Psoas muscle (tissue), 8 donors: Measurements from ENCODE around the gene PHACTR2. TPM values are rescaled to one million over a fixed set of nuclear protein-coding genes. Genes with fewer than 3 reads are reported as not detected.

Source experiments
- ATAC-seq, 4 donors: fragments of 200-7000 bp; cut with Tn5 transposase; one replicate each; pipeline ENCODE4 v1.9.1; 2020; ENCODE audit warnings: moderate library complexity in 3 of 4, mild to moderate bottlenecking in 2 of 4
- DNase-seq, 2 donors: peaks; one replicate each; pipeline ENCODE4 v3.0.0-alpha.2; 2020
- H3K27ac ChIP-seq: fragments of 200-600 bp; one replicate; pipeline ENCODE4 v1.8.0; 2022
- H3K27me3 ChIP-seq, 3 donors: fragments of 200-600 bp in 1 of 3; one replicate each; pipeline versions ENCODE4 v1.6.1 to v1.8.0; 2013 to 2022; ENCODE audit warnings: low read length in 2 of 3, mild to moderate bottlenecking in 2 of 3, moderate library complexity in 1 of 3; ENCODE audit not compliant: insufficient read depth in 3 of 3
- H3K36me3 ChIP-seq, 2 donors: fragments of 200-600 bp in 1 of 2; one replicate each; pipeline versions ENCODE4 v1.6.1 to v1.8.0; 2013 to 2022; ENCODE audit warnings: low read depth in 1 of 2, mild to moderate bottlenecking in 1 of 2, moderate library complexity in 1 of 2; ENCODE audit not compliant: insufficient read depth in 1 of 2
- H3K4me1 ChIP-seq: fragments of 200-600 bp; one replicate; pipeline ENCODE4 v1.8.0; 2022
- H3K4me3 ChIP-seq: fragments of 200-600 bp; one replicate; pipeline ENCODE4 v1.8.0; 2022; ENCODE audit warnings: mild to moderate bottlenecking
- H3K9me3 ChIP-seq: fragments of 200-600 bp; one replicate; pipeline ENCODE4 v1.8.0; 2022
- CTCF ChIP-seq: fragments of 200-600 bp; IDR thresholded peaks from one replicate; pipeline ENCODE4 v1.8.0; 2022; ENCODE audit warnings: antibody characterized with exemption
- WGBS, 3 donors: extraction: QIAGEN DNeasy Blood & Tissue Kit; methylation state at CpG; one replicate each; pipeline versions ENCODE4 v1.1.6 to v1.1.7; 2013; 5-methylcytosine and 5-hydroxymethylcytosine counted together
- intact Hi-C, 2 donors: fragments of 100-400 bp; cut with DNase I; formaldehyde crosslinking; loops; one replicate each; pipeline versions ENCODE4 v1.11.0 to v1.14.2; 2022
- polyA plus RNA-seq, 3 donors: library from polyadenylated mRNA; stranded (reverse); fragments of 200-250 nt; gene quantifications; one replicate each; pipeline ENCODE4 v1.2.3, GENCODE V29; 2013
- total RNA-seq, 4 donors: library from RNA; stranded (reverse); fragmentation: NEBNext Ultra II Directional in 2 of 4; extraction: Animal tissue kit (Norgen Biotek cat#: 25700) in 2 of 4; gene quantifications; one replicate each; pipeline versions ENCODE4 v1.2.1 to v1.2.4, GENCODE V29; 2021 to 2023
- donor health status: healthy with polysubstance abuse.
- donor health status: DM: no; HTN: no; CAD: no; lungs with moderate emphysema.
- donor health status: Bipolar disorder and iron deficiency.
- donor health status: healthy.
- donor health status: DM: yes; HTN: yes; CAD: no.
- donor health status: DM: no; HTN: no; CAD: no.
- donor health status: DM: no; HTN: no; CAD: no.
- donor health status: DM: yes; HTN: yes; CAD: no.

The PHACTR2 gene
- total and polyA plus RNA-seq, 7 donors: 3.4 to 48.8 (median 30.0) TPM

- H3K4me1 ChIP-seq: peaks cover 55% of the 10 kb centered on the region
- no peaks in the 10 kb centered on the region for H3K9me3 ChIP-seq
- H3K36me3 ChIP-seq: no peaks in the 10 kb centered on the region
- WGBS, 3 donors: 76 to 83% (median 77%) methylated on average over 8 of the region's 8 CpGs
- H3K27ac ChIP-seq: no peak overlapping the region
- H3K4me3 ChIP-seq: no peak overlapping the region
- no peak for TF ChIP-seq CTCF
- no peak for DNase-seq
- ATAC-seq: no peak
- no peaks in the 10 kb centered on the region for H3K27me3 ChIP-seq
- intact Hi-C loops: loop anchor here in 1 of 2 donors (5.0 kb wide), 1 partner anchor 33 kb away; no protein-coding TSS in a partner anchor
Measured at GRCh38 chr6:143698759-143699429, 21.1 kb downstream of the PHACTR2 start.

GRCh38 chr6:143699430-143699825 is 21.7 kb downstream of the PHACTR2 start:
- Histone ChIP-seq H3K4me3 (no peak overlapping the region), H3K27ac (no peak overlapping the region), H3K27me3 (no peaks in the 10 kb centered on the region), H3K9me3 (no peaks in the 10 kb centered on the region), H3K4me1 (peaks cover 55% of the 10 kb centered on the region), H3K36me3 (no peaks in the 10 kb centered on the region)
- no peak for DNase-seq
- no peak for TF ChIP-seq CTCF
- no peak for ATAC-seq
- 45 to 58% (median 52%) methylated on average over 3 of the region's 3 CpGs for WGBS, 3 donors
- intact Hi-C loops: loop anchor here in 1 of 2 donors (5.0 kb wide), 1 partner anchor 33 kb away; no protein-coding TSS in a partner anchor

GRCh38 chr6:143700684-143701348 is 23.1 kb downstream of the PHACTR2 start:
- TF ChIP-seq CTCF: no peak
- peak overlapping the region; percentile 10 for H3K27ac ChIP-seq
- H3K27me3 ChIP-seq: no peaks in the 10 kb centered on the region
- no peaks in the 10 kb centered on the region for H3K9me3 ChIP-seq
- H3K36me3 ChIP-seq: no peaks in the 10 kb centered on the region
- 28 to 40% (median 32%) methylated on average over 8 of the region's 8 CpGs for WGBS, 3 donors
- peaks cover 44% of the 10 kb centered on the region for H3K4me1 ChIP-seq
- DNase-seq (no peak), ATAC-seq (peak in 2 of 4 donors; percentile 34 to 60)
- H3K4me3 ChIP-seq: no peak overlapping the region
- intact Hi-C loops: no loop called here

GRCh38 chr6:143701349-143702234 is 23.8 kb downstream of the PHACTR2 start:
- H3K4me3 ChIP-seq: no peak overlapping the region
- 61 to 70% (median 70%) methylated on average over 6 of the region's 6 CpGs for WGBS, 3 donors
- TF ChIP-seq CTCF: no peak
- peaks cover 39% of the 10 kb centered on the region for H3K4me1 ChIP-seq
- H3K9me3 ChIP-seq: no peaks in the 10 kb centered on the region
- ATAC-seq: peak in 1 of 4 donors; percentile 64
- no peaks in the 10 kb centered on the region for H3K36me3 ChIP-seq
- intact Hi-C loops: no loop called here
- H3K27me3 ChIP-seq: no peaks in the 10 kb centered on the region
- no peak for DNase-seq
- H3K27ac ChIP-seq: no peak overlapping the region
